ENCODE data around the gene MISP.
"Not testable (repeated sequence)": the region's sequence is repeated elsewhere in the genome, so short reads cannot be mapped to it uniquely, and the experiment has no call there.

Gene MISP

GRCh38 chr19:750640-751423 lies at the start of gene MISP:
TSS of gene MISP (plus strand) at chr19:751112. CDS start at chr19:756947, 5,835 bp downstream.
- DNase-seq (ENCODE audit: low read depth in 2 of 2) = no peak

- not testable (repeated sequence) for DNase-seq (ENCODE audit: low read depth in 2 of 2)
Measured at GRCh38 chr19:702847-703246, 48.1 kb upstream of the MISP start.

GRCh38 chr19:703329-703650 lies 47.6 kb upstream of the MISP start:
- DNase-seq (ENCODE audit: low read depth in 2 of 2) = no peak

GRCh38 chr19:703651-704446 lies 47.1 kb upstream of the MISP start:
- DNase-seq (ENCODE audit: low read depth in 2 of 2) = peak; percentile 63 to 79

- DNase-seq (ENCODE audit: low read depth in 2 of 2) = no peak
Measured at GRCh38 chr19:704447-704741, 46.5 kb upstream of the MISP start.

DNA sequence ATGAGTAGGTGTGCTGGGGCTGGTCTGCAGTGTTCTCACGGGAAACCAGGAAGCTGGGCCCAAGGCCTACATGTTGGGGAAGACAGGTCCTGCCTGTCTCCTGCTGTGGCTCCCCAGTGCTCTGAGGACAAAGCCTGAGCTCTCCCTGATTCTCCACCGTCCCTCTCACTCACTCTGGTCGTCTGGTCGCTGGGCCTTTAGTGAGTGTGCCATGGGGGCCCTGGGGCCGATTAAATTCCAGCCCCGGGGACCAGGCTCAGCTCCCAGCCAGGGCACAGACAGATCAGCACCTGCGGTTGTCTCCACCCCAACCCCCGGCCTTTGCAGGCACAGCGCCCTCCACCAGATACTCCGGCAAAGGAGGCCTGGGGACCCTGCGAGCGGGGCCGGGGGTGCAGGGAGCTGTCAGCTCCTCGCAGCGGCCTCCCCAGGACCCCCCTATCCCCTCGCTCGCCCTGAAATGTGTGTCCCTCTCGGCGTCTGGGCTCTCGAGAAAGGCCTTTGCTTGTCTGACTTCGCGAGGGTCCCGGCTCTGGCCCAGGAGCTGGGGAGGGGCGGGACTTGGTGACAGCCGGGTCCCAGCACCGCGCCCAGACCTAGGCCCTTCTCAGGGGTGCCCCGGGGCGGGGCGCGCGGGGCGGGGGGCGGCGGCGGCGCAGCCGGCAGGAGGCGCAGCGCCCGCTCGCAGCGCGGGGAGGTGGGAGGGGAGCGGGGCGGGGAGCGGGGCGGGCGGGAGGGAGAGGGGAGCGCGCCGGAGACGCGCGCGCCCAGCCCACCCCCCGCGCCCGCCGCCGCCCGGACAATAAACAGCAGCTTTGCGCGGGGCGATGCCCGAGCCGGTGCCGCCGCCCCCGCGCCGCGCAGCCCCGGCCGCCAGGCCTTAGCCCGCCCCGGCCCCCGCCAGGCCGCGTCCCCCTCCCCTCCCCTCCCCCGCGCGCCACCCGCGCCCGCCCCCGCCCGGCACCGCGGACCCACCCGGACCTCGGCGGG lies 42.5 kb upstream of the MISP start, which contains the start of gene PALM:
TSS of gene PALM (plus strand) at position 782 of the 990 bp plus-strand sequence. CDS start 212 bp downstream, outside the sequence.
- DNase-seq (ENCODE audit: low read depth in 2 of 2) = no peak

DNA sequence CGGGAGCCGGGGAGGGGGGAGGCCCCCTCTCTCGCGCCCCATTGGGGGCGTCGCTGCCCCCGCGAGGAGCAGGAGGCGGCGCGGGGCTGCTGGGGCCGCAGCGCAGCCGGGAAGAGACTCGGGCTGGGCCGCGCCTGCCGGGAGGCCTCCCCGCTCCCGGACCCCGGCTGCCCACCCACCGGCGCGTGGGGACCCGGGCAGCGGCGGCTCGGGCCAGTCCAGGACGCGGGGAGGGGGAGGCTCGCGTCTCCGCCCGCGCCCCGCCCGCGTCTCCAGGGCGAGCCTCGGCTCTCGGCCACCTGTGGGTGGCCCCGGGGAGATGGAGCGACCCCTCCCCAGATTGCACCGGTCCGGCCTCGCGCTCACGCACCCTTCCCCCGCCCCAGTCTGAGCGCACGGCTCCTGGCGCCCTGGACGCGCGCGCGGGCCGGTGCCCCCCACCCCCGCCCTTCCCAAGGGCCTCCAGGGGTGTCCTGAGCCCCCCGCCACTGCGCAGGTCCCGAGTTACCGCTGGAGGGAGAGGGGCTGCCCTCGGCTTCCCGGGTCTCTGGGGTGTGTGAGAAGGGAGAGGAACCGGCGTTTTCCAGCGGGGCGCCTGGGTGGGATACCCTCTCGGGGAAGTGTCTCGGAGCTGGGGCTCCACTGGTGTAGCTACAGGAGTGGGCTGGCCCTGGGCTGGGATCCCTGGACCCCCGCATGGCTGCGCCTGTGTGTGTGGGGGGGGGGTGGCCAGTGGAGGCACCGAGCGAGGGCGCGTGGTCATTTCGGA lies 41.5 kb upstream of the MISP start:
- no peak for DNase-seq (ENCODE audit: low read depth in 2 of 2)

- DNase-seq (ENCODE audit: low read depth in 2 of 2) = no peak
Measured at GRCh38 chr19:709965-710571, 40.8 kb upstream of the MISP start.

DNA sequence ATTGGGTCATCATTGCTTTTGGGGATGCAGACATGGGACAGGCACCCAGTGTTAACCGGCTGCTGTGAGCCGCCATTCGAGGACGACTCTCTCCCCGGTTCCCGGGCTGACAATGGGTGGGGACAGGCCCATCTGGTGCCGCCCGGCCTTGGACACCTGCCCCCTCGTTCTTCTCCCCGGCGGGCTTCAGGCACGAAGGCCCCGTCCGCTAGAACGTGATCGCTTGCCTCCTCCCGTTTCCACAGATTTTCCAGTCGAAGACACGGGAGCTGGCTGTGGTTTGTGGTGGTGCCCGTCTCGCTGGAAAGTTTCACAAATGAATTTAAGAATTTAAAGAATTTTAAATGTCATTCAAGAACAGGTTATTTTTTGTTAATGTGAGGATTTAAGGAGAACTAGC lies 40.1 kb upstream of the MISP start:
- DNase-seq (ENCODE audit: low read depth in 2 of 2) = no peak

DNA sequence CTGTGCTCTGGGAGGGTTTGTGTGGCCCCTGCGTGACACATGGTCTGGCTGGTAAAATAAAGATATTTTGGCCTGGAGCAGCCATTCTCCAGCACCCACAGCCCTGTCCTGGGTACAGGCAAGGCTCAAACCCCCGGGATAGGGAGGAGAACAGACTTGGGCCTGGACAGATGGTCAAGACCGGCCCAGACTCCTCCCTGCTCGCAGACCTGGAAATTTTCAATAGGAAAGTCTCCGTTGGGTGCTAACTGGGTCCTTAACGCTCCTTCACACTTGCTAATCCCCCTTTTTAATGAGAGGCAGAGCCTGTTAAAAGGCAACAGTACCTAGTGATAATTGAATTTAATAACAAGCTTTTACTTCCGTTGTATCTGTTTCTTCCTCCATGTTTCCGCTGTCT lies 39.7 kb upstream of the MISP start:
- no peak for DNase-seq (ENCODE audit: low read depth in 2 of 2)

DNA sequence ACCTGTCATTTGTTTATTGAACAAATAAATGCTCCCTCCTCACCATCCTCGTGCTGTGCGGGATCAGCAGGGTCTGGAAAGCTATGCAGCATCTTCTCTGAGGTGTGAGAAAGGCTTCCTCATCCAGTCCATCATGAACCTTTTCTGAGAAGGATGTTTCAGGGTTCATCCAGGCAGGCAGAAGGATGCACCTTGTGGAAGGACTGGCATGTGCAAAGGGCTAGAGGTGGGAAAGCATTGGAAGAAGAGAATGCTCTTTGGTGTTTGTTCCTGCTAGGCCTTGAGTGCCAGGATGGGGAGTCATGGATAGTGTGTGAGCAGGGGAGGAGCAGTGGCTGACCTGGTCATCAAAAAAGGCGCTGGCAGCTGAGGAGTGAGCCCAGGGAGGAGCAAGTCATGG lies 35.6 kb upstream of the MISP start:
- no peak for DNase-seq (ENCODE audit: low read depth in 2 of 2)

DNA sequence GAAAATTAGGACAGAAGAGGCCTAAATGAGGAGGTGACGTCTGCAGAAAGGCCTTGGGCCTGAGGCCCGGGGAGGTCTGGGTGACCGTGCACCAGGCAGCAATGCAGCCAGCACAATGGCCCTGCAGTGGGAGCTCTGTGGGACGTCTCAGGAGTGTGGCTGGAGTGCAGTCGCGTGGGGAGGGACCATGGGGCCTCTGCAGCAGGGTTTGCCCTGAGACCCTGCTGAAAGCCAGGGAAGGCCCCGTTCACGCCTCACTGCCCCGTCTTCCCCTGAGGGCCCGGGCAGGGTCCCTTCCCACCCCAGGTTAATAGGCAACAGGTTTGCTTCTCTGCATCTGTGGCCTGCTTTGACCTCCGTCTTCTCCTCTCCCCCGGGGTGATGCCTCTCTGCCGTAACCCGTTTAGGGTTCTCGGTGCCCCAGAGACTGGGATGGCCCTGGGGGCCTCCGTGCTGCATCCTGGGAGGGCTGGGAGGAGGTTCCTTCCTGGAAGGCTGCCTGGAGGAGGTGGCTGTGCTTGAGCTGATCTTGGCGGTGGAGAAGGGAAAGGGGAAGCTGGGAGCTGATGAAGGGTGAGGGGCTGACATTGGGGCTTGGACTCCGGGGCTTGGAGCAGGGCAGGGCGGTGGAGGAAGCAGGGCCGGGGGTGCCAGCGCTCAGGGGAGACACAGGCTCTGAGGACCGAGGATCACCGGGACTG lies 32.5 kb upstream of the MISP start:
- no peak for DNase-seq (ENCODE audit: low read depth in 2 of 2)

- DNase-seq (ENCODE audit: low read depth in 2 of 2) = no peak
Measured at GRCh38 chr19:718991-719512, 31.9 kb upstream of the MISP start.

GRCh38 chr19:719636-720344 lies 31.1 kb upstream of the MISP start:
- DNase-seq (ENCODE audit: low read depth in 2 of 2) = no peak

DNA sequence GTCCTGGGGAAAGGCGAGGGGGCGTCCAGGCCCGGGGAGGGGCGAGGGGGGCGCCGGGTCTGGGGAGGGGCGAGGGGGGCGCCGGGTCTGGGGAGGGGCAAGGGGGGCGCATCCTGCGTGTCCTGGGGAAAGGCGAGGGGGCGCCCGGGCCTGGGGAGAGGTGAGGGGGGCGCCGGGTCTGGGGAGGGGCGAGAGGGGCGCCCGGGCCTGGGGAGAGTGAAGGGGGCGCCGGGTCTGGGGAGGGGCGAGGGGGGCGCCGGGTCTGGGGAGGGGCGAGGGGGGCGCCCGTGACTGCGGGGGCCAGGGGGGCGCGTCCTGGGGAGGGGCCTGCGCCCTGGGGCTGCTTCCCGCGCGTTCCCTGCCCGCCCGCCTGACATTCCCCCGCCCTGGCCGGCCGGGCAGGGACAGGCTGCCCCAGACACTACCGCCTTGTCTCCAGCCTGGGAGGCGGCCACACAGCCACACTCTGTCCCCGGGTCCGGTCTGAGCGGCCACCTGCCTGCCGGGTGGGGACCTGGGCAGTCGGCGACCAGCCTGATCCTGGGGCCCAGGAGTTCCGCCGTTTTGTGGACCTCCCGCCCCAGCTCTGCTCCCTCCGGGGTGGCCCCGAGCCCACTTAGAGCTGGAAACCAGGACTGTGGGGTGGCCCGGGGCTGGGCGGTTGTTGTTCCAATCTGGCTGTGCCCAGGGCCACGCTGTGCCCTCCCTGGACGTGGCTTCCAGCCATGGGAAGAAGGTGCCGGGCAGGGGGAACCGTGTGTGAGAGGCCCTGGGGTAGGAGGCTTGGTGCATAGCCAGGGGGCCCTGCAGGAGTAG lies 30.4 kb upstream of the MISP start:
- no peak for DNase-seq (ENCODE audit: low read depth in 2 of 2)

GRCh38 chr19:722553-723101 lies 28.3 kb upstream of the MISP start:
- no peak for DNase-seq (ENCODE audit: low read depth in 2 of 2)

GRCh38 chr19:723247-723646 lies 27.7 kb upstream of the MISP start:
- no peak for DNase-seq (ENCODE audit: low read depth in 2 of 2)

DNA sequence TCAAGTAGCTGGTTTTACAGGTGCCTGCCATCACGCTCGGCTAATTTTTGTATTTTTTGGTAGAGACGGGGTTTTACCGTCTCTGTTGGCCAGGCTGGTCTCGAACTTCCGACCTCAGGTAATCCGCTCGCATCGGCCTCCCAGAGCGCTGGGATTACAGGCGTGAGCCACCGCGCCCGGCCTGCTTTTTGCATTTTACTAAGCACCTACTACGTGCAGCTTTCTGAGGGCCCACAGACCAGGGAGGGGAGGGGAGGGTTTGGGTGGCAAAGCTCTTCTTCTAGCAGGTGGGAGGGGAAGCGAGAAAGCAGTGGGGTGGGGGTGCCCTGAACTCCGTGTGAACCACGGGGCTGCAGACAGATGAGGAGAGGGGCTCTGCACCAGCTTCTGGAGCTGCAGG lies 27.2 kb upstream of the MISP start:
- DNase-seq (ENCODE audit: low read depth in 2 of 2) = no peak
